ENCODE results near the gene SHISA9. TPM values are rescaled to one million over a fixed set of nuclear protein-coding genes. Genes with fewer than 3 reads are reported as not detected.

Gene SHISA9
- total RNA-seq, 3 donors from 2014 or later: 0.08 to 0.20 (median 0.13) TPM

DNA sequence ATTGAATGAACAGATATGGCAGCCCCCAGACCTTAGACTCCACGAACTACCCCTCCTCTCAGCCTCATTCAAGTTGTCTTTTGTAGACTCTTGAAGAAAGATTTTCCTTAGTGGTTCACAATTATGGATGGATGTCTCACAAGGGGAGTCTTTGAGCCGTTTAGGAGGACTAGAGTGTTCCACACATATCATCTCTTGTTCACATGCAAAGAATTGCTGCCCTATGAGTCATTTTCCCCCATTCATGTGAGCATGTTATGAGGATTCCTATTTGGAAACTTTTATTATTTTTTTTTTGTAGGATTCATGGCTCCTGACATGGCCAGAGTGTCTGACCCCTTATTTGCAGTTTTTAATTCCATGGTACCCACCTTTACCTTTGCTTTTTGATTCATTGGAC is 237.1 kb downstream of the SHISA9 start:
- Mint-ChIP-seq H3K4me3 (no peak overlapping the region), H3K9me3 (peaks cover 11% of the 10 kb centered on the region), H3K36me3 (ENCODE audit: insufficient read depth) (no peaks in the 10 kb centered on the region), H3K27me3 (ENCODE audit: low read depth) (no peaks in the 10 kb centered on the region), H3K4me1 (ENCODE audit: low read depth) (no peaks in the 10 kb centered on the region)
- ATAC-seq: no peak
- no peak for DNase-seq

DNA sequence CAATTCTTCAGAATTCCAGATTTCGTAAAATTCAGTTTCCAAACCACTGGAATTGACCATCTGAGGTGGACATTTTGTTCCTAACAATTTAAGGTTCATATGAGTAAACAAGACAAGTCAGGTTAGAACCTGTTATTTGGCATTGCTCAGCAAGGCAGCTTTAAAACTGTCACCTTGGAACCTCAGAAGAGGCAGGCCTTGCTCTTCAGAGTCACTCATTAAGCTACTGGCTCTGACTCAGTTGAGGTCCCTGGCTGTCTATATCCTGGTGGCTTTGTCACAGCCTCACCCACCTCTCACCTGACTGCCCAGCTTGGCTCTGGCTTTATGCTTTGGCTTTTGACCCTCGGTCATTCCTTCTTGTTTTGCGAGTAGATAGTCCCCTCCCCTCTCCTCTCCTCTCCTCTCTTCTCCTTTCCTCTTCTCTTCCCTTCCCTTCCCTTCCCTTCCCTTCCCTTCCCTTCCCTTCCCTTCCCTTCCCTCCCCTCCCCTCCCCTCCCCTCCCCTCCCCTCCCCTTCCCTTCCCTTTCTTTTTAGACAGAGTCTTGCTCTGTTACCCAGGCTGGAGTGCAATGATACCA is 238.4 kb downstream of the SHISA9 start:
- H3K36me3 Mint-ChIP-seq (ENCODE audit: insufficient read depth): no peaks in the 10 kb centered on the region
- H3K27me3 Mint-ChIP-seq (ENCODE audit: low read depth): no peaks in the 10 kb centered on the region
- DNase-seq: no peak
- H3K4me3 Mint-ChIP-seq: no peak overlapping the region
- ATAC-seq: no peak
- peaks cover 8% of the 10 kb centered on the region for H3K9me3 Mint-ChIP-seq
- no peaks in the 10 kb centered on the region for H3K4me1 Mint-ChIP-seq (ENCODE audit: low read depth)

DNA sequence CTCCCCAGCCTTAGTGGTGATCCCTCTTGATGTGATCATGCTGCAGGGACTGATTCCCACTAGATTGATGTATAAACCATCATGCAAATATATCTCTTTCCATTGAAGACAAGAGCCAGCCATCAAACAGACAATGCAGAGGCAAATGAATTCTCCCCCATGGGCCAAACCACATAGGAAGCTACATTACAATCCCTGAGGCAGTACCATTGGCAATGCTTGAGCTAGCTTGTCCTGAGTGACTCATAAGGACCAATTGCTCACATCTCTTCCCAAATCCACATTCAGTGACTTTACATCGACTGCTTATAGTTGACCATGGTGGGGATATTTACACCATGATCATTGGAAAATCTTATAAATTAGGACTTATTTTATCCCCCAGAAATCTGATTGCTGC is 242.2 kb downstream of the SHISA9 start:
- Mint-ChIP-seq H3K36me3 (ENCODE audit: insufficient read depth) (no peaks in the 10 kb centered on the region), H3K27me3 (ENCODE audit: low read depth) (no peaks in the 10 kb centered on the region), H3K4me3 (no peak overlapping the region), H3K4me1 (ENCODE audit: low read depth) (no peaks in the 10 kb centered on the region), H3K9me3 (peaks cover 7% of the 10 kb centered on the region)
- DNase-seq (no peak), ATAC-seq (no peak)

DNA sequence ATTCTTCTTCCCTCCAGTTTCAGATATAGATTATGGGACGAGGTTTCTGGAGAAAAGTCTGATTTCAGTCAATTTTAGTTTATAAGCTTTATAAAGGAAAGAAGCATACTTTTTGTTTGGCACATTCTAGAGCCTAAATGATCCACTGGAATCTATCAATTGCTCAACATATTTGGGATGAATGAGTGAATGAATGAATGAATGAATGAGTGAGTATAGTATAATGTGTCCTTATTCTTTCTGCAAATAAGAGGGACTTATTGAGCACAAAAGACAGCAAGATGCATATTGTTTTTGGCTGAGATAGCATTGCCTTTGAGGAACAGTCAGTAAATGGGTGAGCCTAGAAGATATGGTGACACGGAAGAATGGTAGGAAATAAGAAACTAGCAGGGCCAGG is 245.4 kb downstream of the SHISA9 start:
- Mint-ChIP-seq H3K4me1 (ENCODE audit: low read depth) (no peaks in the 10 kb centered on the region), H3K4me3 (no peak overlapping the region), H3K27me3 (ENCODE audit: low read depth) (no peaks in the 10 kb centered on the region), H3K36me3 (ENCODE audit: insufficient read depth) (no peaks in the 10 kb centered on the region), H3K9me3 (peaks cover 10% of the 10 kb centered on the region)
- DNase-seq: no peak
- ATAC-seq: no peak

DNA sequence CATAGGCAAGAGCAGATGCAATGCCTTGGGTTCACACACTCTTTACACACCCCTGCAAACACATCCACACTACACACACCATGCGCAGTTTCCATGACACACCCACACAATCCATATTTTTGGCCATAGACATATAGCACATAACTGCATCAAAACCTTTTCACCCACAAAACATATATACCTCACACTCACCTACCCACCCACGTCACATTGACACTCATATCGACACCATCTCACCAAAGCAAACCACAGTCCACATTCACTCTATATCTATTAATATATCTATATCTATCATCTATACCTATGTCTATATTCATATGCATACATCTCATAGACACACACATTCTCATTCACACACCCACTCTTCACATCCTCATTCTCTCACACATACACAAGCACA is 246.9 kb downstream of the SHISA9 start:
- Mint-ChIP-seq H3K27me3 (ENCODE audit: low read depth) (no peaks in the 10 kb centered on the region), H3K4me3 (no peak overlapping the region), H3K9me3 (peaks cover 10% of the 10 kb centered on the region), H3K36me3 (ENCODE audit: insufficient read depth) (no peaks in the 10 kb centered on the region), H3K4me1 (ENCODE audit: low read depth) (no peaks in the 10 kb centered on the region)
- DNase-seq: no peak
- no peak for ATAC-seq

DNA sequence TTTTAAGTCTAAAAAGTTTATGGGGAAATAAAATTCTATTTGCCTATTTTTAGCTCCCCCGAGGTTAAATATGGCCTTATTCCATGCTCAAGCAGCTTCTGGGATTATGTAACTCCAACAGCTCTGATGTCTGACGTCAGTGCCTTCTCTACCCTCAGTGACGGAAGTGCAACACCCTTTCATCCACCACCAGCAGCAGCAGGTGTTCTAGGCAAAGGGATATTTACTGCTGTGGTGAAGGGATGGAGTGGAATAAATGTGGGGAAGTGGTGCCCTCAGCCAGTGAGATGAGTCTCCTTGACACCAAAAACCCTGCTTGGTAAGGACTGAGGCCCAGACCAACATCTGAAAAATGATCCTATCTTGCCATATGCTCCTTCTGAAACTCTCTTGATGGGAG is 247.4 kb downstream of the SHISA9 start:
- DNase-seq (no peak), ATAC-seq (no peak)
- H3K4me1 Mint-ChIP-seq (ENCODE audit: low read depth): no peaks in the 10 kb centered on the region
- peaks cover 10% of the 10 kb centered on the region for H3K9me3 Mint-ChIP-seq
- no peak overlapping the region for H3K4me3 Mint-ChIP-seq
- H3K36me3 Mint-ChIP-seq (ENCODE audit: insufficient read depth): no peaks in the 10 kb centered on the region
- no peaks in the 10 kb centered on the region for H3K27me3 Mint-ChIP-seq (ENCODE audit: low read depth)

DNA sequence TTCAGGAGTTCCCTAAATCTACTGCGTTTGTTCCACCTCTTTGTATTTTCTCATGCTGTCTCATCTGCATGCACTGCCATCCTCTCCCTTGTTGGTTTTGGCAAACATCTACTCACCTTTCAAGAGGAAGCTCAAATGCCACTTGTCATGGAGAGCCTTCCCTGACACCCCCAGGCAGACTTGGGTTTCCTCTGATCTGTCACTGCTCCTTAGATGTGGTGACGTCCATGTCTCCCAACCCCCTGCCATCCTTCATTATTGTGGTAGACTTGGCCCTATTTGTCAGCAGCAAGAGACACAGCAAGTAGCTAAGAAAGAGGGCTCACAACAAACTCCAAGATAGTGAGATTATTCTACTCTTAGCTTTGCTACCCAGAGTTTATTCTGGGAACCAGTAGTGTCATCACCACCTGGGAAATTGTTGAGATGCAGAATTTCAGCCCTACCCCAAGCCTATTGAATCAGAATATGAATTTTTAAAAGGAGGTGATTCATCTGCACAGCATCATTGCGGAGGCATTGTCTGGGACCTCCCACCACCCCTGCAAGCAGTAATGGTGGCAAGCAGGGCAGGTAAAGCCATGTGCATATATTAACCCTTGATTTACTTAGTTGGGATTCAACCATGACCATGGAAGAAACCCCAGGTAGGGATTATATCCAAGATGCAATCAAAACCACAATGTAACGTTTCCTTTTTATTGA is 248.9 kb downstream of the SHISA9 start:
- no peaks in the 10 kb centered on the region for H3K36me3 Mint-ChIP-seq (ENCODE audit: insufficient read depth)
- peaks cover 3% of the 10 kb centered on the region for H3K27me3 Mint-ChIP-seq (ENCODE audit: low read depth)
- H3K4me1 Mint-ChIP-seq (ENCODE audit: low read depth): no peaks in the 10 kb centered on the region
- no peak overlapping the region for H3K4me3 Mint-ChIP-seq
- ATAC-seq: no peak
- peaks cover 7% of the 10 kb centered on the region for H3K9me3 Mint-ChIP-seq
- DNase-seq: no peak

DNA sequence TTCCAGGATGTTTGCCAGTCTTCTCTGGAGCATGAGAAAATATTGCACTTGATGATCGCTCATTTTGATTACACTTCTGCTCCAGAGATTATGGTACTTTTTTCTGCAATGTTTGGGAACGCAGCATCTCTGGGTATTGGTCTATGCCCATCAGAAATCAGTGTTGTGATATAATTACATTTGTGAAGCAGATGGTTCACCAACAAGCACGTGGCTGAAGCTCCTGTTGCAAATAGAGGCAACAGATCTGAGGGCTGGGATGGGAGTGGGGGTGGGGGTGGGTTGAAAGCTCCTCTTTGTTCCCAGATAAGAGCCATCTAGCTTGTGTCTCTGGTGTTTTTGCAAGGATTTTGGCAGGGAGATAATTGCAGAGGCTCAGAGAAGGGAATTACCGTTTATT is 252.3 kb downstream of the SHISA9 start:
- Mint-ChIP-seq H3K4me3 (no peak overlapping the region), H3K9me3 (peaks cover 3% of the 10 kb centered on the region), H3K27me3 (ENCODE audit: low read depth) (peaks cover 3% of the 10 kb centered on the region), H3K36me3 (ENCODE audit: insufficient read depth) (no peaks in the 10 kb centered on the region), H3K4me1 (ENCODE audit: low read depth) (no peaks in the 10 kb centered on the region)
- no peak for ATAC-seq
- no peak for DNase-seq

DNA sequence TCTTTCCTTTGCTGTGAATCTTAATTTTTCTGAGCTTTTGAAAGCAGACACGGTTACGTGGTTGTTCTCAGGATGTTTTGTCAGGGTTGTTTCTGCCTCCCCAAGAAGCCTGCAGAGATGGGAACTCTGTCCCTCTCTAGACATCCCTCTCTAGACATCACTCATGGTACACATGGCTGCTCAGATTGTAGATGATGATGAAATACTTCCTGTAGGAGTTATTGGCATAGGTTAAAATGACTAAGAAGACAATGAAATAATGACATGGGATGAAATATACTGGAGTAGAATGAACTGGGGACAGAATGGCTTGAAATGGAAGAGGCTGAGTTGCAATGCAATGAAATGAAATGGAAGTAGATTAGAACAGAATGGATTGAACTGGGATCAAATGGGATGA is 253.4 kb downstream of the SHISA9 start:
- H3K36me3 Mint-ChIP-seq (ENCODE audit: insufficient read depth): no peaks in the 10 kb centered on the region
- H3K4me3 Mint-ChIP-seq: no peak overlapping the region
- ATAC-seq: no peak
- no peak for DNase-seq
- H3K9me3 Mint-ChIP-seq: peaks cover 3% of the 10 kb centered on the region
- no peaks in the 10 kb centered on the region for H3K4me1 Mint-ChIP-seq (ENCODE audit: low read depth)
- H3K27me3 Mint-ChIP-seq (ENCODE audit: low read depth): peaks cover 3% of the 10 kb centered on the region

DNA sequence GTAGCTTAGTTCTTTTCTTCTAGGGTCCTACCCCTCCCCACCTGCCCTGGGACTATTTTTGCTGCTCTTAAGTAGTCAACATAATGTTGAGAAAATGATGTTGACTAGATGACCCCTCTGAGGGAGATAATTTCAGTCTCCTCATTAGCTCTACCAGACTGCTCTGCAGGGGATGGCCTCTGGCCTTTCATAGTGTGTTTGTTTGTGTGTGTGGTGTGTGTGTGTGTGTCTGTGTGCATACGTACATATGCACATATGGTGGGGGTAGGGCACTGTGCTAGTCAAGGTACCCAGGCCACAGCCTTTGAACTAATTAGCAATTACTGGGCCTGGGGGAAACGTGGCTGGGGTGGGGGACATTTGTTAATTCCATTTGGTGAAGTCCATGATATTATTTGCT is 254.0 kb downstream of the SHISA9 start:
- no peaks in the 10 kb centered on the region for H3K4me1 Mint-ChIP-seq (ENCODE audit: low read depth)
- no peaks in the 10 kb centered on the region for H3K36me3 Mint-ChIP-seq (ENCODE audit: insufficient read depth)
- DNase-seq: no peak
- no peak overlapping the region for H3K4me3 Mint-ChIP-seq
- H3K27me3 Mint-ChIP-seq (ENCODE audit: low read depth): peaks cover 3% of the 10 kb centered on the region
- H3K9me3 Mint-ChIP-seq: no peaks in the 10 kb centered on the region
- no peak for ATAC-seq

DNA sequence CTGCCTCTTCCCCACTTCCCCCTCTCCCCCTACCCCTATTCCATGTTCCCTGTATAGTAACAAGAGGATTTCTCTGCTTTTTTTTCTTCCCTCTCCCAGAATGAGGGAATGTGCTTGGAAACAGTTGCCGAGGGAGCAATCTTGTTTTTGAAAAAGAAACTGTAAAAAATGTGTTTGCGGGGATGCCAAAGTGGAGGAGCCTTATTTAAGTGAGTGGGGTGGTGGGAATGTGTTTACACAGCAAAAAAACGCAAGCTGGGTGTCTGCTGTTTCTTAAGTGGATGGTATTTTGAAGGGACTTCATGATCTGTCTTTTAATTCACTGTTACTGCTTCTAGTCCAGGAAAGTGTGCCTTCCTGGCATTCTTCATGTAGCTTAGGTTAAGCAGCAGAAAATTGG is 254.4 kb downstream of the SHISA9 start:
- no peaks in the 10 kb centered on the region for H3K9me3 Mint-ChIP-seq
- H3K4me3 Mint-ChIP-seq: no peak overlapping the region
- DNase-seq (no peak), ATAC-seq (no peak)
- H3K36me3 Mint-ChIP-seq (ENCODE audit: insufficient read depth): no peaks in the 10 kb centered on the region
- no peaks in the 10 kb centered on the region for H3K4me1 Mint-ChIP-seq (ENCODE audit: low read depth)
- peaks cover 3% of the 10 kb centered on the region for H3K27me3 Mint-ChIP-seq (ENCODE audit: low read depth)

DNA sequence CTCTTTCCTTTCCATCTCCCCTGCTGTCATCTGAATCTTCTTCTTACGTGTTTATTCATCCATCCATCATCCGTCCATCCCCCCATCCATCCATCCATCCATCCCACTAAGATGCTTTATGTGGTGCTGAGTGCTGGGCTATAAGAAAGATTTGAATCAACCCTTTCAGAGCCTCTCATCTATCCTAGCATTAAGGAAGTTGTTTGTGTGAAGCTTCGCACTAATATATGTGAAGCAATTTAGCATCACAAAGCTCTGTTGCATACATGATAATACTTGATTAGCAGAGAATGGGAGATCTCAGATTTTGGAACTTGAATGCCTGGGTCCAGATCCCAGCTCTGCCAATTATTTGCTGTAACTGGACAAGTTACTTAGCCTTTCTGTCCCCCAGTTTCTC is 255.7 kb downstream of the SHISA9 start:
- no peaks in the 10 kb centered on the region for H3K36me3 Mint-ChIP-seq (ENCODE audit: insufficient read depth)
- no peak for DNase-seq
- no peak for ATAC-seq
- peaks cover 3% of the 10 kb centered on the region for H3K27me3 Mint-ChIP-seq (ENCODE audit: low read depth)
- no peak overlapping the region for H3K4me3 Mint-ChIP-seq
- H3K9me3 Mint-ChIP-seq: no peaks in the 10 kb centered on the region
- no peaks in the 10 kb centered on the region for H3K4me1 Mint-ChIP-seq (ENCODE audit: low read depth)

DNA sequence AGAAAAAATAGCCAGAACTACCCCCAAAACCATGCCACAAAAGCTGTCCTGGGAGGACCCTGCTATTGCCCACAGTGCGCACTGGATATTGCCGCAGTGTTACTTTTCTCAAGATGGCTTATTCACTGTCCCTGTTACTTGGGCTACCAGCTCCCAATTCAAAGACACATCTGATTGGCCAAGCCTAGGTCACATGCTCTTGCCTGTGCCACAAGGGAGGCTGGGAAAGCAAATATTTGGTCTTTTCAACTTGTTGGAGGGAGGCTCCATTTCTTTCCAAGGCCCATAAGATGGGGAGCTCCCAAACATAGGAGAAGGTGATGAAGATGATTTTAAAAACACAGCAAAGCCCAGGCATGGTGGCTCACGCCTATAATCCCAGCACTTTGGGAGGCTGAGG is 257.0 kb downstream of the SHISA9 start:
- no peaks in the 10 kb centered on the region for H3K9me3 Mint-ChIP-seq
- no peak for DNase-seq
- H3K4me1 Mint-ChIP-seq (ENCODE audit: low read depth): no peaks in the 10 kb centered on the region
- no peaks in the 10 kb centered on the region for H3K36me3 Mint-ChIP-seq (ENCODE audit: insufficient read depth)
- ATAC-seq: no peak
- H3K4me3 Mint-ChIP-seq: no peak overlapping the region
- peaks cover 3% of the 10 kb centered on the region for H3K27me3 Mint-ChIP-seq (ENCODE audit: low read depth)

DNA sequence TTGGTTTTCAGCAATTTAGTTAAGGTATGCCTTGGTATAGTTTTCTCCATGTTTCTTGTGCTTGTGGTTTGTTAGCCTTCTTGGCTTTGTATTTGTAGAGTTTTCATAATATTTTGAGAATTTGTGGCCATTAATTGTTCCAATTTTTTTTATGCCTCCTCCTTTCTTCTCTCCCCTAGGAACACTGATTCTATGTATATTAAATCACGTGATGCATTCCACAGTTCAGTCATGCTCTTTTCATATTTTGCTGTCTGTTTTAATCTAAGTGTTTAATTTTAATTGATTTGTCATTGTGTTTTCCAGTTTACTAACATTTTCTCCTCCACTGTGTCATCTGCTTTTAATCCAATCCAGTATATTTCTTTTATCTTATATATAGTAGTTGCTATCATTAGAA is 263.6 kb downstream of the SHISA9 start:
- peaks cover 11% of the 10 kb centered on the region for H3K9me3 Mint-ChIP-seq
- peaks cover 5% of the 10 kb centered on the region for H3K27me3 Mint-ChIP-seq (ENCODE audit: low read depth)
- DNase-seq (no peak), ATAC-seq (no peak)
- no peaks in the 10 kb centered on the region for H3K4me1 Mint-ChIP-seq (ENCODE audit: low read depth)
- H3K36me3 Mint-ChIP-seq (ENCODE audit: insufficient read depth): no peaks in the 10 kb centered on the region
- H3K4me3 Mint-ChIP-seq: no peak overlapping the region

DNA sequence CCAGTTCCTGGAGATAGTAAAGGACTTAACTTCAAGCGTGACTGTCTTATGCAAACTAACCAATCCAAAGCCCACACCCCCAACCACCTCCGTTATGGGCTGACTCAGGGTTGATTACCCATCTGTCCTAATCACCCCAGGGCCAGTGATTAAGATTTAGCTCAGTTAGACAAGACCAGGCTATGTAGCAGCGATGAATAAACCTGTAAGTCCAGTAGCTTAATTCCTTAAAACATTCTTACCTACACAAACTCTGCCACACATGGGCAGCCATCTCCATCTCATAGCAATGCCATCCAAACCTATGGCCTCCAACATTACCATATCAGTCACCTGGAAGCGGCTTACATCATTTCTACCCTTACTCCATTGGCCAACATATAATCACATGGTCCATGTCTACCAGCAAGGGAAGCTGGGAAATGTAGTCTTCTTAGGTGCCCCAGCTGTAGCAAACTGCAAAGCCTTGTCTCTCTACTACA is 266.7 kb downstream of the SHISA9 start:
- Mint-ChIP-seq H3K4me3 (no peak overlapping the region), H3K9me3 (peaks cover 11% of the 10 kb centered on the region), H3K27me3 (ENCODE audit: low read depth) (peaks cover 5% of the 10 kb centered on the region), H3K36me3 (ENCODE audit: insufficient read depth) (no peaks in the 10 kb centered on the region), H3K4me1 (ENCODE audit: low read depth) (no peaks in the 10 kb centered on the region)
- ATAC-seq: no peak
- DNase-seq: no peak

Measured in activated T-cell treated with anti-CD3 and anti-CD28 coated beads, Interleukin-2, amount 50 U/mL, for 4 hours (primary cell).